Sigmoid colon (tissue), 7 donors: ENCODE data around the gene SH3RF3. TPM values are rescaled to one million over a fixed set of nuclear protein-coding genes. Genes with fewer than 3 reads are reported as not detected.
"Not testable (repeated sequence)": the region's sequence is repeated elsewhere in the genome, so short reads cannot be mapped to it uniquely, and the experiment has no call there.

Source experiments
- DNase-seq: peaks from one replicate; pipeline ENCODE4 v3.0.0-alpha.2; 2019
- H3K27ac ChIP-seq, 4 donors: fragments of 200-600 bp; sonication (generic); one replicate each; pipeline ENCODE4 v1.5.1; 2016 to 2019; ENCODE audit warnings: mild to moderate bottlenecking in 1 of 4
- H3K27me3 ChIP-seq, 3 donors: fragments of 200-600 bp; sonication (generic); one replicate each; pipeline ENCODE4 v1.5.1; 2019; ENCODE audit warnings: mild to moderate bottlenecking in 1 of 3
- H3K36me3 ChIP-seq, 4 donors: fragments of 200-600 bp; sonication (generic); one replicate each; pipeline ENCODE4 v1.5.1; 2016 to 2019
- H3K4me1 ChIP-seq, 4 donors: fragments of 200-600 bp; sonication (generic); one replicate each; pipeline ENCODE4 v1.5.1; 2017 to 2019
- H3K4me3 ChIP-seq, 4 donors: fragments of 200-600 bp; sonication (generic); one replicate each; pipeline ENCODE4 v1.5.1; 2017 to 2019; ENCODE audit warnings: mild to moderate bottlenecking in 2 of 4, moderate library complexity in 1 of 4
- H3K9me3 ChIP-seq, 4 donors: fragments of 200-600 bp in 3 of 4; sonication (generic) in 3 of 4; one replicate each; pipeline versions ENCODE4 v1.5.1 to v1.6.1; 2013 to 2019
- CTCF ChIP-seq, 4 experiments: fragments of 450-650 bp in 3 of 4; fragments of 200-600 bp in 1 of 4; IDR thresholded peaks; one replicate each; pipeline ENCODE4 v1.5.1; 2016 to 2019; ENCODE audit warnings: antibody characterized with exemption in 4 of 4, mild to moderate bottlenecking in 3 of 4, moderate library complexity in 2 of 4
- EP300 ChIP-seq, 4 donors: sonication (generic); formaldehyde crosslinking; IDR thresholded peaks; one replicate each; pipeline ENCODE4 v1.6.1; 2017; ENCODE audit warnings: antibody characterized with exemption in 4 of 4
- POLR2A ChIP-seq, 2 donors: fragments of 450-650 bp; IDR thresholded peaks; one replicate each; pipeline ENCODE4 v1.6.1; 2016; ENCODE audit warnings: antibody characterized with exemption in 2 of 2, mild to moderate bottlenecking in 2 of 2, moderate library complexity in 2 of 2
- POLR2AphosphoS5 ChIP-seq, 4 donors: sonication (generic); formaldehyde crosslinking; IDR thresholded peaks; one replicate each; pipeline ENCODE4 v1.6.1; 2017; ENCODE audit warnings: antibody characterized with exemption in 4 of 4
- WGBS, 2 donors: extraction: QIAGEN DNeasy Blood & Tissue Kit; methylation state at CpG; one replicate each; pipeline ENCODE4 v1.1.7; 2013; 5-methylcytosine and 5-hydroxymethylcytosine counted together
- intact Hi-C: fragments of 100-400 bp; cut with DNase I; formaldehyde crosslinking; loops from one replicate; pipeline ENCODE4 v1.15.1; 2023
- polyA plus RNA-seq, 3 donors: library from polyadenylated mRNA; stranded (reverse); fragments of 200-250 nt; gene quantifications; one replicate each; pipeline ENCODE4 v1.2.3, GENCODE V29; 2013
- total RNA-seq, 4 donors: library from RNA; depleted of rRNA; stranded (reverse); fragments of >200 nt; gene quantifications; one replicate each; pipeline ENCODE4 v1.1.0, GENCODE V29; 2016
- donor health status: healthy with polysubstance abuse.
- donor health status: Bipolar disorder and iron deficiency.
- donor health status: healthy.

SH3RF3 gene
- total and polyA plus RNA-seq, 7 donors: 0.69 to 10.0 (median 3.4) TPM

- TF ChIP-seq POLR2A (IDR thresholded peaks at IDR 0.05) (no peak), EP300 (IDR thresholded peaks at IDR 0.05) (no peak), CTCF (IDR thresholded peaks at IDR 0.05) (no peak), POLR2AphosphoS5 (IDR thresholded peaks at IDR 0.05) (no peak)
- Histone ChIP-seq H3K27ac (no peak overlapping the region), H3K36me3 (no peaks in the 10 kb centered on the region), H3K27me3 (no peaks in the 10 kb centered on the region), H3K4me1 (peaks cover 0 to 15% (median 4%) of the 10 kb centered on the region in 4 donors), H3K4me3 (no peak overlapping the region), H3K9me3 (no peaks in the 10 kb centered on the region)
- DNase-seq: no peak
- intact Hi-C loops: no loop called here
- 94 to 99% methylated on average over 3 of the region's 3 CpGs for WGBS, 2 donors
Observed at GRCh38 chr2:109222422-109222821, 93.4 kb downstream of the SH3RF3 start.

DNA sequence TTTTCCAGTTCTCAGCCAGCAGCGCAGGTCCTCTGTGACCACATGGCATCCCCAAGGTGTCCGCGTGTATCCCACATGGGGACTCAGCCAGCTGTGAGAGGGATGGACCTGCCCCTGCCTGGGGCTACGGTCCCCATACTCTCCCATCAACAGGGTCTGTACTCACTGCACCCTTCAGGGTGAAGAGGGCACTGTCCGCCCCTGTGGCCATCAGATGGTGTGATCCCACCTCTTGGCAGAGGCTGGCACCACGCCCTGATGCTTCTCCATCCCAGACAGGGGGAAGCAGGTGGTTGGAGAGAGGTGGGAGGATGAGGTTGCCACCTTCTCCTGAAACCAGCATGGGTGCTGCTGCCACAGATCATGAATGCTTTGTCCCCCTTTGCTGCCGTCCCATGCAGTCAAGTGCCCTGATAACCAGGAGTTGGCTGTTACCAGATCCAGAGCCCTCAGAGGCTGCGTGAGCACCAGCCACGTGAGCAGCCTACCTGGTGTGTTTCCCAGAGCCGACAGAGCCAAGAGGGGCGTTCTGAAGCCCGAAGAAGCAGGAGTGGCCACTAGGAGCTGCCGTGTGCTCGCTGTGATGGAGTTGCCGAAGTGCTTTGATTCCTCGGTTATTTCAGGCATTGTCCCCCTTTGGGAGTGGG lies 93.9 kb downstream of the SH3RF3 start:
- no peak for TF ChIP-seq CTCF (IDR thresholded peaks at IDR 0.05)
- TF ChIP-seq POLR2A (IDR thresholded peaks at IDR 0.05): no peak
- no peak for TF ChIP-seq EP300 (IDR thresholded peaks at IDR 0.05)
- TF ChIP-seq POLR2AphosphoS5 (IDR thresholded peaks at IDR 0.05): no peak
- no peak for DNase-seq
- no peak overlapping the region for H3K4me3 ChIP-seq
- WGBS, 2 donors: 83 to 89% methylated on average over 16 of the region's 16 CpGs
- H3K9me3 ChIP-seq: no peaks in the 10 kb centered on the region
- no peak overlapping the region for H3K27ac ChIP-seq
- no peaks in the 10 kb centered on the region for H3K36me3 ChIP-seq
- H3K27me3 ChIP-seq: no peaks in the 10 kb centered on the region
- H3K4me1 ChIP-seq: peaks cover 0 to 9% (median 0%) of the 10 kb centered on the region in 4 donors
- intact Hi-C loops: no loop called here

DNA sequence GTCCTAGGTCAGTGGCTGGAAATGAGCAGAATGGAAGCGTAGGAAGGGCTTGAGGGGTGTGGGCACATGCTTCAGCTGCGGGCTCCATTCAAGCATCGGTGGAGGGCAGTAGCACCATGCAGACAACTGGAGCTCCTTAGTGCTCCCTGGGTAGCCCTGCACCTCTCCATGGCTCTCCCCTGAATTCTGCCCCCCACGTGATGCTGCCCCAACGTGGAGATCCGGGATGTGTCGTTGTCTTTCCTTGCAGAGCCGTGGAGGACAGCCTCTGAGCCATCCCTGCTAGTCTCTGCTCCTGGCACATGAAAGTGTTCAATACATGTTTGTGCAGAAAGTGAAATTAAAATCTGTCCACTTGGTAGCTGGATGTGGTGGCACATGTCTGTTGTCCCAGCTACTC lies 94.5 kb downstream of the SH3RF3 start:
- no peak for TF ChIP-seq POLR2AphosphoS5 (IDR thresholded peaks at IDR 0.05)
- TF ChIP-seq CTCF (IDR thresholded peaks at IDR 0.05): no peak
- TF ChIP-seq EP300 (IDR thresholded peaks at IDR 0.05): no peak
- no peak for TF ChIP-seq POLR2A (IDR thresholded peaks at IDR 0.05)
- Histone ChIP-seq H3K27me3 (no peaks in the 10 kb centered on the region), H3K4me1 (peaks cover 0 to 4% (median 0%) of the 10 kb centered on the region in 4 donors), H3K27ac (no peak overlapping the region), H3K9me3 (no peaks in the 10 kb centered on the region), H3K4me3 (no peak overlapping the region), H3K36me3 (no peaks in the 10 kb centered on the region)
- WGBS, 2 donors: 94 to 97% methylated on average over 8 of the region's 8 CpGs
- no peak for DNase-seq
- intact Hi-C loops: no loop called here

- H3K27ac ChIP-seq, DNase-seq, H3K27me3 ChIP-seq, H3K9me3 ChIP-seq, H3K4me1 ChIP-seq, intact Hi-C loops, H3K4me3 ChIP-seq, H3K36me3 ChIP-seq: not testable (repeated sequence)
- WGBS, 2 donors: 90 to 94% methylated on average over 8 of the region's 8 CpGs
Observed at GRCh38 chr2:109224341-109224740, 95.3 kb downstream of the SH3RF3 start.

- Histone ChIP-seq H3K27me3 (no peaks in the 10 kb centered on the region), H3K27ac (no peak overlapping the region), H3K9me3 (no peaks in the 10 kb centered on the region), H3K4me3 (no peak overlapping the region), H3K36me3 (no peaks in the 10 kb centered on the region), H3K4me1 (no peaks in the 10 kb centered on the region)
- intact Hi-C loops: no loop called here
- 82 to 91% methylated on average over 11 of the region's 11 CpGs for WGBS, 2 donors
- DNase-seq: no peak
- no peak for TF ChIP-seq CTCF (IDR thresholded peaks at IDR 0.05)
- TF ChIP-seq EP300 (IDR thresholded peaks at IDR 0.05): no peak
- no peak for TF ChIP-seq POLR2A (IDR thresholded peaks at IDR 0.05)
- TF ChIP-seq POLR2AphosphoS5 (IDR thresholded peaks at IDR 0.05): no peak
Observed at GRCh38 chr2:109225170-109225782, 96.3 kb downstream of the SH3RF3 start.
